Ishikawa (cell line): Measurements from ENCODE around the gene ILK.

ENCODE experiments used
- CEBPB ChIP-seq: IDR thresholded peaks from 2 replicates; pipeline ENCODE4 v1.6.1; 2012
- CREB1 ChIP-seq: IDR thresholded peaks from 2 replicates; pipeline ENCODE4 v1.6.1; 2012; ENCODE audit warnings: low read depth
- EGR1 ChIP-seq: IDR thresholded peaks from 2 replicates; pipeline ENCODE4 v1.6.1; 2012
- EP300 ChIP-seq: IDR thresholded peaks from 2 replicates; pipeline ENCODE4 v1.6.1; 2012; ENCODE audit warnings: borderline replicate concordance
- FOXM1 ChIP-seq: IDR thresholded peaks from 2 replicates; pipeline ENCODE4 v1.6.1; 2012; ENCODE audit warnings: low read depth, borderline replicate concordance
- NFIC ChIP-seq: IDR thresholded peaks from 2 replicates; pipeline ENCODE4 v1.6.1; 2012
- RAD21 ChIP-seq: IDR thresholded peaks from 2 replicates; pipeline ENCODE4 v1.6.1; 2012; ENCODE audit warnings: low read depth
- REST ChIP-seq: IDR thresholded peaks from 2 replicates; pipeline ENCODE4 v1.6.1; 2012; ENCODE audit warnings: low read depth, mild to moderate bottlenecking
- TAF1 ChIP-seq: IDR thresholded peaks from 2 replicates; pipeline ENCODE4 v1.6.1; 2012; ENCODE audit warnings: low read depth, mild to moderate bottlenecking
- TCF12 ChIP-seq: IDR thresholded peaks from 2 replicates; pipeline ENCODE4 v1.6.1; 2012; ENCODE audit warnings: low read depth
- TEAD4 ChIP-seq: IDR thresholded peaks from 2 replicates; pipeline ENCODE4 v1.6.1; 2012
- USF1 ChIP-seq: IDR thresholded peaks from 2 replicates; pipeline ENCODE4 v1.6.1; 2012
- YY1 ChIP-seq: IDR thresholded peaks from 2 replicates; pipeline ENCODE4 v1.6.1; 2012; ENCODE audit warnings: low read depth
- ZBTB7A ChIP-seq: IDR thresholded peaks from 2 replicates; pipeline ENCODE4 v1.6.1; 2012; ENCODE audit warnings: low read depth
- TF ChIP-seq, protein P1 (sequence below): IDR thresholded peaks from 2 replicates; pipeline ENCODE4 v1.6.1; 2012

ILK gene

GRCh38 chr11:6615046-6615445 is 11.5 kb downstream of the ILK start:
- TF ChIP-seq EGR1 (no peak), TCF12 (no peak), CREB1 (no peak), REST (no peak), RAD21 (no peak)
- TF ChIP-seq, protein P1, sequence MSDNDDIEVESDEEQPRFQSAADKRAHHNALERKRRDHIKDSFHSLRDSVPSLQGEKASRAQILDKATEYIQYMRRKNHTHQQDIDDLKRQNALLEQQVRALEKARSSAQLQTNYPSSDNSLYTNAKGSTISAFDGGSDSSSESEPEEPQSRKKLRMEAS, result no peak

DNA sequence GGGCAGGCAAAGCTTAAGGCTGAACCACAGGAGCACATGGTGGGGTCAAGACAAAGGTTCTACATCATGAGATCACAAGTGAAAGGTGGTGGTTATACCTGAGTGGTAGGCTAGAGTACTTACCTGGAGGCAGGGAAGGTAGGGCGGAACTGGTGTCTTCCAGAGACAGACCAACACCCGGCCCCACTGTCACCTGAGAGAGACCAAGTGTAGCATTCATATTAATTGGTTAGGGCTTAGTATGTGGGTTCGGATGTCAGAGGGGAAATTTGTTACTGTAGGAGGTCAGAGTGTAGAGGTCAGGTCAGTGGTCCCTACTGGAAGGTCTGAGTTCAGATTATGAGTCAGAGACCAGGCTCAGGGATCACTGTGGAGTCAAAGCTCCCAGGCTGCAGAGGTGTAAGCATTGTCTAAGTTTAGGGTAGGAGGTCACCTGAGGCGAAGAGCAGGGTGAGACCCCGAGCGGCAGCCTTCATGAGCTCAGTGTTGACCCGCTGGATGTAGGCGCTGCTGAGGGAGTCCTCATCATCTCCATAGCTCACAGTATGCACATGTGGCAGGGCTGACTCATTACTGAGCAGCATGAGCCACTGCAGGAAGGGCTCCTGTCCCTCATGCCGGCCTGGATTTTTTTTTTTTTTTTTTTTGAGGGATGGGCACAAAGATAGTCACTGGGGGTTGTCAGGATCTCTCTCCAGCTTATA is 12.5 kb downstream of the ILK start:
- no peak for TF ChIP-seq EP300
- TF ChIP-seq YY1, result no peak
- no peak for TF ChIP-seq ZBTB7A
- TF ChIP-seq USF1, result no peak
- no peak for TF ChIP-seq TAF1
- TF ChIP-seq REST, result no peak
- no peak for TF ChIP-seq FOXM1
- TF ChIP-seq NFIC, result no peak
- no peak for TF ChIP-seq EGR1
- TF ChIP-seq CREB1, result no peak
- no peak for TF ChIP-seq TCF12
- TF ChIP-seq, protein P1, result no peak

GRCh38 chr11:6616596-6617250 is 13.1 kb downstream of the ILK start:
- TF ChIP-seq CREB1 (no peak), EP300 (no peak), TCF12 (no peak), TAF1 (no peak), USF1 (no peak), CEBPB (no peak), TEAD4 (no peak), FOXM1 (no peak), RAD21 (no peak), YY1 (no peak), REST (no peak), ZBTB7A (no peak), NFIC (no peak), EGR1 (no peak)
- TF ChIP-seq, protein P1, result no peak

DNA sequence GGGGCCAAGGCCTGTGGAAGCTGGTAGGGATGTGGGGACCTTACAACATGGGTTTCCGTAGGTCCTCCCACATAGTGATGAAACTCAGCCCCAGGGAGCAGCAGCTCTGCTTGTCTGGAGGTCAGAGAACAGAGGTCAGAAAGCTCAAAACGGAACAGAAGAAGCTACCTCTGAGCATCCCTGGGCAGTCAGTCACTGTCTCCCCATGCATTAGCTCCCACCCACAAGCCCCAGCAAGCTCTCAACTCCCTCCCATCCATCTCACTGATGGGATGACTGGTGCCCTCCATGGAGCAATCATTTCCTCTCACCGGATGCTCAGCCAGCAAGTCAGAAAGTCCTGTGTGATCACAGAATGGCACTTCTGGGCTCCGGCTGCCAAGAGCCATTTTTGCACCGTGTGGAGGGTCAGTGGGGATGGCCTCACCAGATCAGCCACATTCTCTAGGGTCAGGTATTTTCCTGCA is 13.8 kb downstream of the ILK start:
- TF ChIP-seq NFIC (no peak), FOXM1 (no peak)
